Measurements from ENCODE around the gene GLIS1. TPM values are rescaled to one million over a fixed set of nuclear protein-coding genes. Genes with fewer than 3 reads are reported as not detected.

Gene GLIS1
- total and polyA plus RNA-seq, 2 donors (not counting 3 experiments of a cell fraction or from before 2014, with no cell fraction given) = not detected

DNA sequence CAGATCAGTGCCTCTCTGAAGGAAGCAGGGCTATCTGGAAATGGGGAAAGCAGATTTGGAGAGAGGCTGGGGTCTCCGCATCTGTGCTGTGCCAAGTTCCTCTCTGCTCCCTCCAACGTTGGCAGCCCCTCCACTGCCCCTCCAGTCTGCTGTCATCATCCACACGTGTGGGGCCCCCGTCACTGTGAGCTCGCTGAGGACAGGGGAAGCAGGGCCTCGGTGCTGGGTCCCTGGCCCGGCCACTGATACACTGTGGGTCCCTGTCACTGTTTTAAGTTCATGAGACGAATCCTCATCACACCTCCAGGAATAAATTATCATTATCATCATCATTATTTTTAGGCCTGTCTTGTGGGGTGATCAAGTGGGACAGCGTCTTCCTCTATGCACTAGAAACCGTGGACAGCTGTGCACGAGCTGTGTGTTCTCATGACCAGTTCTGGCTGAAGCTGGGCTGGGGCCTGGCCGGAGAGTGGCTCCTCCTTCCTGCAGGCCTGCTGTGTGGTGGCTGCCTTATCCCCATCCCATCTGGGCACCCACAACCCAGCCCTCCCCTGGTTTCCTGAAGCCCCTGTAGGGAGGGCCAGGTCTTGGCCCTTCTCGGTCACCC lies 227.5 kb downstream of the GLIS1 start:
- Histone ChIP-seq H3K36me3 (ENCODE audit: control insufficient read depth in 2 of 2, extremely low read depth in 1 of 2, insufficient read depth in 2 of 2, low read length in 2 of 2) (no peaks in the 10 kb centered on the region), H4K20me1 (replicated peaks; ENCODE audit: control insufficient read depth, extremely low read depth, insufficient read depth, low read length) (no peaks in the 10 kb centered on the region), H3K9ac (replicated peaks; ENCODE audit: extremely low read depth, insufficient read depth, low read length) (no peak overlapping the region), H3K27me3 (ENCODE audit: control insufficient read depth in 2 of 2, insufficient read depth in 2 of 2, low read length in 2 of 2) (no peaks in the 10 kb centered on the region), H3K27ac (ENCODE audit: insufficient read depth, low read depth, low read length) (no peak overlapping the region), H3K79me2 (ENCODE audit: control insufficient read depth, insufficient read depth, low read length) (no peaks in the 10 kb centered on the region), H2AFZ (ENCODE audit: low read depth, low read length) (no peak overlapping the region), H3K4me2 (ENCODE audit: insufficient read depth, low read length) (no peak overlapping the region), H3K9me3 (replicated peaks; ENCODE audit: control insufficient read depth, insufficient read depth, low read length) (no peaks in the 10 kb centered on the region), H3K4me1 (ENCODE audit: control insufficient read depth, extremely low read depth, insufficient read depth, low read length) (no peaks in the 10 kb centered on the region), H3K4me3 (replicated peaks in 1 of 3; ENCODE audit: insufficient read depth in 1 of 3, low read depth in 1 of 3, low read length in 3 of 3) (no peak overlapping the region), H3K9me1 (replicated peaks; ENCODE audit: control insufficient read depth, extremely low read depth, insufficient read depth, low read length) (no peaks in the 10 kb centered on the region)
- intact Hi-C loops (cut with micrococcal nuclease) (no loop called here), dilution Hi-C loops (cut with MboI; ENCODE audit: extremely low pct_ligation_motif_present, low sequenced_read_pairs) (no loop called here)
- no peak for TF ChIP-seq GATA2 (IDR thresholded peaks at IDR 0.05; ENCODE audit: insufficient read depth, insufficient read length, low read depth, low read length)
- ChIA-PET CTCF (no interaction called here), POLR2A (no interaction called here)
- DNase-seq (ENCODE audit: low read depth, low spot score) = no peak
- no peak for FAIRE-seq
- no TSS peak for BruUV-seq (replicated peaks)

DNA sequence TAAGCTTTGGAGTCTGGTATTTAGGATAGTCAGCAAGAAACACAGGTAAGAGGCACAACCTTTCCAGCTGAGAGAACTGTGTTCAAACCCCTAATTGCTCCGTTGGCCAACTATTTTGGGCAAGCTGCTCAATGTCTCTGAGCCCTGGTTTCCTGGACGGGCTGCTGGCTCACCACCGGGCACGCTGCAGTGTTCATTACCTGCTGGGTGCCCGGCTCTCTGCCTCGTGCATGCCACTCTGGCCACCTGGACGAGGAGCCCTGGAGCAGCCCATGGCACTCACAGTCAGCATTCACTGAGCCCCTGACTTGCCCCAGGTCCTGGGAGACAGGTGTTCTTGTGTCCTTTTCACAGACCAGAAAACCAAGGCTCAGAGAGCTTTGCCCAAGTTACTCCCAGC lies 228.7 kb downstream of the GLIS1 start:
- H3K36me3 ChIP-seq (ENCODE audit: control insufficient read depth in 2 of 2, extremely low read depth in 1 of 2, insufficient read depth in 2 of 2, low read length in 2 of 2) = no peaks in the 10 kb centered on the region
- no peak overlapping the region for H3K4me3 ChIP-seq (replicated peaks in 1 of 3; ENCODE audit: insufficient read depth in 1 of 3, low read depth in 1 of 3, low read length in 3 of 3)
- CTCF ChIA-PET = interaction anchor here (0.9 kb wide), 1 partner anchor 66 kb away, joined by 3 read pairs; no protein-coding TSS in a partner anchor
- H4K20me1 ChIP-seq (replicated peaks; ENCODE audit: control insufficient read depth, extremely low read depth, insufficient read depth, low read length) = no peaks in the 10 kb centered on the region
- no peaks in the 10 kb centered on the region for H3K79me2 ChIP-seq (ENCODE audit: control insufficient read depth, insufficient read depth, low read length)
- H3K27ac ChIP-seq (ENCODE audit: insufficient read depth, low read depth, low read length) = no peak overlapping the region
- no peaks in the 10 kb centered on the region for H3K4me1 ChIP-seq (ENCODE audit: control insufficient read depth, extremely low read depth, insufficient read depth, low read length)
- DNase-seq (ENCODE audit: low read depth, low spot score) = no peak
- no peaks in the 10 kb centered on the region for H3K27me3 ChIP-seq (ENCODE audit: control insufficient read depth in 2 of 2, insufficient read depth in 2 of 2, low read length in 2 of 2)
- BruUV-seq (replicated peaks) = no TSS peak
- H3K9me1 ChIP-seq (replicated peaks; ENCODE audit: control insufficient read depth, extremely low read depth, insufficient read depth, low read length) = no peaks in the 10 kb centered on the region
- TF ChIP-seq POLR2AphosphoS5 (IDR thresholded peaks at IDR 0.05; ENCODE audit: insufficient read depth, low read depth, low read length) (no peak), JUN (IDR thresholded peaks at IDR 0.05; ENCODE audit: borderline replicate concordance, insufficient read depth, insufficient read length, low read depth) (no peak), FOS (IDR thresholded peaks at IDR 0.05; ENCODE audit: borderline replicate concordance, insufficient read depth, low read length) (no peak), EZH2 (IDR thresholded peaks at IDR 0.05; ENCODE audit: borderline replicate concordance, low read depth, low read length, severe bottlenecking) (no peak), GATA2 (IDR thresholded peaks at IDR 0.05; ENCODE audit: insufficient read depth, insufficient read length, low read depth, low read length) (no peak), MYC (IDR thresholded peaks at IDR 0.05; ENCODE audit: low read depth, low read length) (no peak), POLR2A (IDR thresholded peaks at IDR 0.05; ENCODE audit: low read depth, low read length) (no peak)
- TF ChIP-seq, protein P1, sequence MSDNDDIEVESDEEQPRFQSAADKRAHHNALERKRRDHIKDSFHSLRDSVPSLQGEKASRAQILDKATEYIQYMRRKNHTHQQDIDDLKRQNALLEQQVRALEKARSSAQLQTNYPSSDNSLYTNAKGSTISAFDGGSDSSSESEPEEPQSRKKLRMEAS (IDR thresholded peaks at IDR 0.05; ENCODE audit: insufficient read depth, insufficient read length) = no peak
- TF ChIP-seq, protein P2, sequence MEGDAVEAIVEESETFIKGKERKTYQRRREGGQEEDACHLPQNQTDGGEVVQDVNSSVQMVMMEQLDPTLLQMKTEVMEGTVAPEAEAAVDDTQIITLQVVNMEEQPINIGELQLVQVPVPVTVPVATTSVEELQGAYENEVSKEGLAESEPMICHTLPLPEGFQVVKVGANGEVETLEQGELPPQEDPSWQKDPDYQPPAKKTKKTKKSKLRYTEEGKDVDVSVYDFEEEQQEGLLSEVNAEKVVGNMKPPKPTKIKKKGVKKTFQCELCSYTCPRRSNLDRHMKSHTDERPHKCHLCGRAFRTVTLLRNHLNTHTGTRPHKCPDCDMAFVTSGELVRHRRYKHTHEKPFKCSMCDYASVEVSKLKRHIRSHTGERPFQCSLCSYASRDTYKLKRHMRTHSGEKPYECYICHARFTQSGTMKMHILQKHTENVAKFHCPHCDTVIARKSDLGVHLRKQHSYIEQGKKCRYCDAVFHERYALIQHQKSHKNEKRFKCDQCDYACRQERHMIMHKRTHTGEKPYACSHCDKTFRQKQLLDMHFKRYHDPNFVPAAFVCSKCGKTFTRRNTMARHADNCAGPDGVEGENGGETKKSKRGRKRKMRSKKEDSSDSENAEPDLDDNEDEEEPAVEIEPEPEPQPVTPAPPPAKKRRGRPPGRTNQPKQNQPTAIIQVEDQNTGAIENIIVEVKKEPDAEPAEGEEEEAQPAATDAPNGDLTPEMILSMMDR (IDR thresholded peaks at IDR 0.05; ENCODE audit: extremely low read depth in 1 of 2, insufficient read depth in 1 of 2, low read depth in 1 of 2, low read length in 2 of 2) = no peak
- FAIRE-seq = no peak
- H3K4me2 ChIP-seq (ENCODE audit: insufficient read depth, low read length) = no peak overlapping the region
- intact Hi-C loops (cut with micrococcal nuclease) = no loop called here
- dilution Hi-C loops (cut with MboI; ENCODE audit: extremely low pct_ligation_motif_present, low sequenced_read_pairs) = no loop called here
- POLR2A ChIA-PET = no interaction called here
- H2AFZ ChIP-seq (ENCODE audit: low read depth, low read length) = no peak overlapping the region
- no peaks in the 10 kb centered on the region for H3K9me3 ChIP-seq (replicated peaks; ENCODE audit: control insufficient read depth, insufficient read depth, low read length)
- H3K9ac ChIP-seq (replicated peaks; ENCODE audit: extremely low read depth, insufficient read depth, low read length) = no peak overlapping the region
